ENCODE data around the gene STAC2. TPM values are rescaled to one million over a fixed set of nuclear protein-coding genes. Genes with fewer than 3 reads are reported as not detected.

Gene STAC2
- total and polyA plus RNA-seq, 7 donors, result under 0.01 to 1.1 (median 0.31) TPM; not detected in 1

DNA sequence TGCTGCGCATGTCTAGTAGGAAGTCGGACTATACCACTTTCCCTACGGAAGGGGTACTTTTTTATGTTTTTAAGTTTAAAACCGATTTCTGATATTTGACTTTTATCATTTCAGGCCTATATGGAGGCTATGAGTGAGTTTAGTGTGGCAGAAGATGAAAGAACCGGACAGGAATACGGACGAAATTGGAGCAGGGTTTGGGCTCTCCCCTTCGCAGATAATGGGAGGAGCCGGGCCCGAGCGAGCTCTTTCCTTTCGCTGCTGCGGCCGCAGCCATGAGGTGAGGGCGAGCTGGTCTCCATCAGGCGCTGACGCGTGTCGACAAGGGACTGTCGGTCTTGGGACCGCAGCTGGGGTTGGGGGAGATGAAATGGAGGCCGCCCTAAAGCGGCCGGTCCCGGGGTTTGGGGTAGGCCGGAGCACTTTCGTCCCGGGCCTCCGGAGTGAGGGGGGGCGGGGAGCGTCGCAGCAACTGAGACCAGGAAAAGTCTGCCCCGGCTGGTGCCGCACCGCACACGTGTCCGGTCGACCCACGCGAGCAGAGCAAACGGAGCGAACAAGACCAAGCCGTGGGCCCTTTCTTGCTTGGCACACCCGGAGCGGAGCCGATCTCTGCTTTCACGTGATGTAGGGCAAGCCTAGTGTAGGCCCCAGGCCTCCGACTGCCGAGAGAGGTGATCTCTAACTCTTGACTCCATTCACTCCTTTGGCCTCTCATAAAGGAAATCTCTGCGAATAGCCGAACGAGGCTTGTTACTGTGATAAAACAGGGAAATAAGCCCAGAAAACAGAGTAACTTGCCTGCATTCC is 25.5 kb downstream of the STAC2 start, which contains the start of gene RPL19:
RPL19 (plus strand) TSS at position 214 of the 810 bp plus-strand sequence; CDS start at position 276, 62 bp downstream.
- DNase-seq, result peak; percentile 85
- intact Hi-C loops (cut with DNase I), result loop anchor here (10.0 kb wide), 1 partner anchor 555 kb away; no protein-coding TSS in a partner anchor

DNA sequence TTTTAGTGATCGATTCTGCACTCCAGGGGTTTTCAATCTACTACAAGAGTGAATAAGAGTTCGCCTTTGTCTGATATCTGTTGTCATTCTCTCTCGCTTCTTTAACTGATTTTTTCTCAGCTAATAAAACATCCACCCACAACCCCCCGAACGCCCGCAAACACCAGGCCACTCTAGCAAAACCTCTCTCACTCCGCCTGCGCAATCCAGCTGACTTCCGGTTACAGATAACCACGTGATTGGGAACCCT is 26.0 kb downstream of the STAC2 start:
- peak; percentile 97 for DNase-seq
- Histone ChIP-seq H3K27ac (peak overlapping the region; percentile 91 to 99 (median 94)), H3K4me1 (peaks cover 0 to 64% (median 54%) of the 10 kb centered on the region in 4 donors), H3K36me3 (peaks cover 26 to 38% (median 35%) of the 10 kb centered on the region in 4 donors), H3K4me3 (peak overlapping the region; percentile 82 to 96 (median 88)), H3K27me3 (no peaks in the 10 kb centered on the region), H3K9me3 (no peaks in the 10 kb centered on the region)
- TF ChIP-seq, protein P1, sequence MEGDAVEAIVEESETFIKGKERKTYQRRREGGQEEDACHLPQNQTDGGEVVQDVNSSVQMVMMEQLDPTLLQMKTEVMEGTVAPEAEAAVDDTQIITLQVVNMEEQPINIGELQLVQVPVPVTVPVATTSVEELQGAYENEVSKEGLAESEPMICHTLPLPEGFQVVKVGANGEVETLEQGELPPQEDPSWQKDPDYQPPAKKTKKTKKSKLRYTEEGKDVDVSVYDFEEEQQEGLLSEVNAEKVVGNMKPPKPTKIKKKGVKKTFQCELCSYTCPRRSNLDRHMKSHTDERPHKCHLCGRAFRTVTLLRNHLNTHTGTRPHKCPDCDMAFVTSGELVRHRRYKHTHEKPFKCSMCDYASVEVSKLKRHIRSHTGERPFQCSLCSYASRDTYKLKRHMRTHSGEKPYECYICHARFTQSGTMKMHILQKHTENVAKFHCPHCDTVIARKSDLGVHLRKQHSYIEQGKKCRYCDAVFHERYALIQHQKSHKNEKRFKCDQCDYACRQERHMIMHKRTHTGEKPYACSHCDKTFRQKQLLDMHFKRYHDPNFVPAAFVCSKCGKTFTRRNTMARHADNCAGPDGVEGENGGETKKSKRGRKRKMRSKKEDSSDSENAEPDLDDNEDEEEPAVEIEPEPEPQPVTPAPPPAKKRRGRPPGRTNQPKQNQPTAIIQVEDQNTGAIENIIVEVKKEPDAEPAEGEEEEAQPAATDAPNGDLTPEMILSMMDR (IDR thresholded peaks at IDR 0.05), result no peak
- no peak for TF ChIP-seq POLR2A (IDR thresholded peaks at IDR 0.05)
- TF ChIP-seq POLR2AphosphoS5 (IDR thresholded peaks at IDR 0.05), result peak in 3 of 4 donors; percentile 76 to 84 (median 80)
- TF ChIP-seq EP300 (IDR thresholded peaks at IDR 0.05), result no peak
- intact Hi-C loops (cut with DNase I), result loop anchor here (5.0 to 10.0 kb wide), 2 partner anchors 203 to 555 kb away; partner anchors contain the start of gene FBXL20
- 1% methylated on average over 10 of the region's 10 CpGs for WGBS, 2 donors

More for the DNA sequence above, 25.5 kb downstream of the STAC2 start, which contains the start of gene RPL19:
- 0 to 1% methylated on average over 52 of the region's 52 CpGs for WGBS, 2 donors
- H3K36me3 ChIP-seq, result peaks cover 26 to 43% (median 41%) of the 10 kb centered on the region in 4 donors
- H3K4me3 ChIP-seq, result peak within 1 kb of the TSS; percentile 82 to 96 (median 88)
- H3K9me3 ChIP-seq, result no peaks in the 10 kb centered on the region
- TF ChIP-seq EP300 (IDR thresholded peaks at IDR 0.05) (no peak), POLR2A (IDR thresholded peaks at IDR 0.05) (peak; percentile 60 to 71), POLR2AphosphoS5 (IDR thresholded peaks at IDR 0.05) (peak; percentile 49 to 95 (median 79))
- TF ChIP-seq, protein P1 (IDR thresholded peaks at IDR 0.05), result no peak
- no peaks in the 10 kb centered on the region for H3K27me3 ChIP-seq
- H3K4me1 ChIP-seq, result peaks cover 0 to 59% (median 49%) of the 10 kb centered on the region in 4 donors
- H3K27ac ChIP-seq, result peak within 1 kb of the TSS; percentile 91 to 99 (median 94)

DNA sequence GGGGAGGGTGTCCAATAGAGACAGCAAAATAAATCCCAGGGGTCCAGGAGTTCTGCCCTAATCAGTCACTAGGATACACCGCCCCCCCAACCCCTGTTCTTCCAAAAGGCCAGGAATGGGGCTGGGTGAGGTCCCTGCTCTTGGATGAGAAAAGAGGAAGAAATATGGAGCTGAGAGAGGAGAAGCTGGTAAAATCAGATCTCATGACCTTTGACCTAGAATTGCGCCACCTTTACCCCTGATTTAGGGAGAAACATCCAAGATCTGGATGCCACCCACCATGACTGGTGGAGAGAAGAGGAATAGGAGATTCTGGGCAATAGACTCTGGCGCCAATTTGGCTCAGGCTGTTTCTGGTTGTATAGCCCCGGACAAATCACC is 27.6 kb downstream of the STAC2 start:
- peak overlapping the region; percentile 91 to 99 (median 94) for H3K27ac ChIP-seq
- peaks cover 15 to 28% (median 22%) of the 10 kb centered on the region in 4 donors for H3K36me3 ChIP-seq
- WGBS, 2 donors, result 56 to 81% methylated on average over 4 of the region's 4 CpGs
- TF ChIP-seq, protein P1 (IDR thresholded peaks at IDR 0.05), result no peak
- TF ChIP-seq EP300 (IDR thresholded peaks at IDR 0.05) (no peak), POLR2AphosphoS5 (IDR thresholded peaks at IDR 0.05) (no peak)
- no peaks in the 10 kb centered on the region for H3K9me3 ChIP-seq
- intact Hi-C loops (cut with DNase I), result loop anchor here (1.0 to 5.0 kb wide), 2 partner anchors 34 to 204 kb away; partner anchors contain the start of gene FBXL20
- H3K4me3 ChIP-seq, result peak overlapping the region in 3 of 4 donors; percentile 72 to 92 (median 75)
- no peak for DNase-seq
- H3K27me3 ChIP-seq, result no peaks in the 10 kb centered on the region
- peaks cover 0 to 72% (median 63%) of the 10 kb centered on the region in 4 donors for H3K4me1 ChIP-seq

DNA sequence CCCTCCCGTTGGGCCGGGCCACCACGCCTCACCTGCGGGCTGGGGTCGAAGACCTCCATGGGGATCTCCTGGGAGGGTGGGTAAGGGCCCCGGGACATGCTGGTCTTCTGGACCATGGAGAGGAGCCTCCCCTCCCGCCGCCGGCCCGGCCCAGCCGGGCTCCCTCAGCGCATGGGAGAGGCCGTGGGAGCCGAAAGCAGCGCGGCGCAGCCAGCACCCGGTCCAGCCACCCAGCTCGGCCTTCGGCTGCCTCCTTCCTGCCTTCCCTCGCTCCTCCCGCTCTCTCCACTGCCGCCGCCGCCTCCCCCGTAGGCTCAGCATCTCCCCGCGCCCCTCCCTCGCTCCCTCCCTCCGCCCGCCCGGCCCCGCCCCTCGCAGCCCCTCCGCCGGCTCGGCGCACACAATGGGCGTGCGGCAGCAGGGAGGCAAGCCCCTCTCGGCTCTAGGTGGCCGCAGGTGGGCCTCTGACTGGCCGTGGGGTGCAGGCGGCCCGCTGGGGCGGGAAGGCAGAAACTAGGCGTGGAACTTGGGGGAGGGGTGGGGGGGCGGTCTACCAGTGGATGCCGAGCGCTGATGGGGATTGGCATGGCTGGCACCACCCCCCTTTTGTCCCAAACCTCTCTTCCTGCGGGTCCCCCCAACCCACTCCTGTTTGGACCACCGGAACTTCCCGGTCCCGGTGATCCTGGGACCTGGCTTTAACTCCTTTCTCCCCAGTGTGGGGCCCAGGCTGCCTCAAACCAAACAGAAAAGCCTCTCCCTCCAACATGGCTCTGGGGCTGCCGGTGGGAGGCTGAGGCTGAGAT is 28.2 kb downstream of the STAC2 start, which contains the start of gene CACNB1:
CACNB1 (minus strand) TSS at position 290 of the 806 bp plus-strand sequence; CDS start at position 116, 174 bp downstream.
- no peak for TF ChIP-seq EP300 (IDR thresholded peaks at IDR 0.05)
- TF ChIP-seq POLR2AphosphoS5 (IDR thresholded peaks at IDR 0.05), result peak; percentile 62 to 82 (median 74)
- TF ChIP-seq POLR2A (IDR thresholded peaks at IDR 0.05), result peak in 1 of 2 donors; percentile 25
- H3K27ac ChIP-seq, result peak within 1 kb of the TSS; percentile 91 to 99 (median 94)
- no peaks in the 10 kb centered on the region for H3K27me3 ChIP-seq
- no peaks in the 10 kb centered on the region for H3K9me3 ChIP-seq
- H3K4me3 ChIP-seq, result peak within 1 kb of the TSS; percentile 72 to 92 (median 76)
- peaks cover 0 to 72% (median 63%) of the 10 kb centered on the region in 4 donors for H3K4me1 ChIP-seq
- intact Hi-C loops (cut with DNase I), result loop anchor here (1.0 to 5.0 kb wide), 2 partner anchors 33 to 205 kb away; partner anchors contain the start of gene FBXL20
- H3K36me3 ChIP-seq, result peaks cover 12 to 28% (median 18%) of the 10 kb centered on the region in 4 donors
- DNase-seq, result peak; percentile 90
- 1% methylated on average over 55 of the region's 55 CpGs for WGBS, 2 donors

All from sigmoid colon (tissue), 7 donors.